ENCODE data around the gene SPDEF. TPM values are rescaled to one million over a fixed set of nuclear protein-coding genes. Genes with fewer than 3 reads are reported as not detected.

SPDEF gene
- total RNA-seq: not detected

DNA sequence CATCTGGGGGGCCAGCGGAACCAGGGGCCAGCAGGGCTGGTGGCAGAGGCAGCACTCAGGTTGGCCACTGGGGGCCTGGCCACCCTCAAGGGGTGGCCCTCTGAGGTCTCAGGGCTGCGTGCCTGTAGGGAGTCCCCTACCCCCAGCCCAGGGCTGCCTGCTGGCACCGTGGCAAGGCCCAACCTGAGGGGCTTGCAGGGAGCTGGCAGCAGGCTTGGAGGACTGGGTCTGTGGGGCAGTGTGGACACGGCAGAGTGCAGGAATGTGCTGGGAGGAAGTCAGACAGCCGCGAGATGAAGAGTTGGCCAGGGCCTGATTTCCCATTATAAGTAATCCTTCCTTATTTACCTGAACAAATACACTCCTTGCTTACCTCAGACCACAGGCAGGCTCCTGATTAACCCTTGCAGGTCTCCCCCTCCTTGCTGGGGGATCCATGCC is at the start of gene SPDEF:
Gene SPDEF, minus strand, starts transcription at position 299 of the 441 bp plus-strand sequence. CDS start 11,874 bp downstream, outside the sequence.
- Histone ChIP-seq H3K27ac (no peak within 1 kb of the TSS), H3K27me3 (no peaks in the 10 kb centered on the region), H3K9me3 (peaks cover 0 to 11% (median 0%) of the 10 kb centered on the region in 4 donors), H3K36me3 (no peaks in the 10 kb centered on the region), H3K4me1 (no peaks in the 10 kb centered on the region), H3K4me3 (no peak within 1 kb of the TSS)
- WGBS, 2 donors: 43 to 65% methylated on average over 3 to 6 of the region's 6 CpGs
- no peak for DNase-seq (ENCODE audit: low spot score in 2 of 2)
- TF ChIP-seq EP300 (IDR thresholded peaks at IDR 0.05) (no peak), POLR2A (IDR thresholded peaks at IDR 0.05) (no peak), CTCF (IDR thresholded peaks at IDR 0.05) (no peak)

GRCh38 chr6:34603707-34604106 is 47.6 kb upstream of the SPDEF start:
- DNase-seq (ENCODE audit: low spot score in 2 of 2): no peak
- H3K4me1 ChIP-seq: peaks cover 0 to 19% (median 0%) of the 10 kb centered on the region in 4 donors
- H3K27me3 ChIP-seq: no peaks in the 10 kb centered on the region
- no peak overlapping the region for H3K4me3 ChIP-seq
- H3K9me3 ChIP-seq: no peaks in the 10 kb centered on the region
- 87 to 92% methylated on average over 4 of the region's 4 CpGs for WGBS, 2 donors
- no peak for TF ChIP-seq EP300 (IDR thresholded peaks at IDR 0.05)
- TF ChIP-seq CTCF (IDR thresholded peaks at IDR 0.05): no peak
- TF ChIP-seq POLR2A (IDR thresholded peaks at IDR 0.05): no peak
- H3K36me3 ChIP-seq: peaks cover 0 to 41% (median 0%) of the 10 kb centered on the region in 3 donors
- no peak overlapping the region for H3K27ac ChIP-seq

GRCh38 chr6:34602318-34603111 is 46.4 kb upstream of the SPDEF start:
- 77 to 81% methylated on average over 10 of the region's 10 CpGs for WGBS, 2 donors
- no peak overlapping the region for H3K27ac ChIP-seq
- peaks cover 0 to 31% (median 5%) of the 10 kb centered on the region in 4 donors for H3K4me1 ChIP-seq
- H3K9me3 ChIP-seq: no peaks in the 10 kb centered on the region
- no peaks in the 10 kb centered on the region for H3K27me3 ChIP-seq
- no peak for DNase-seq (ENCODE audit: low spot score in 2 of 2)
- no peak overlapping the region for H3K4me3 ChIP-seq
- TF ChIP-seq CTCF (IDR thresholded peaks at IDR 0.05) (no peak), EP300 (IDR thresholded peaks at IDR 0.05) (no peak), POLR2A (IDR thresholded peaks at IDR 0.05) (no peak)
- H3K36me3 ChIP-seq: peaks cover 0 to 41% (median 0%) of the 10 kb centered on the region in 3 donors

DNA sequence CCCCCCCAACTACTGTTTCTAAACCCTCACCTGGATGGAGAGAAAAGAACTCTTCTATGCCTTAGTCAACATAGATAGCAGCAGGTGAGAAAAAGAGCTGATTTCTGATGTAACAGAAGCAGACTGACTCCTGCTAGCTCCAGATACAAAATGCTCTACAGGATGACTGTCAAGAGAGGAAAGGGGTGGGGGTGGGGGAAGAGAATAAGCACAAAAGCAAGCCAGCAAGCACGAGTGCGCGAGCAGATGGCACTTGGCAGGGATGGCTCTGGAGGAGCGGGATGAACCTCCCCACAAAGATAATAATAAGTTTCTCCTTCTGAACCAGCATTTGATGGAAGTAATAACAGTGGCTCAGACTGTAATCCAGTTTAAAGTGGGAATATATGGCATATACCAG is 45.6 kb upstream of the SPDEF start:
- no peak overlapping the region for H3K4me3 ChIP-seq
- H3K4me1 ChIP-seq: peaks cover 0 to 39% (median 5%) of the 10 kb centered on the region in 4 donors
- H3K9me3 ChIP-seq: no peaks in the 10 kb centered on the region
- H3K27me3 ChIP-seq: no peaks in the 10 kb centered on the region
- no peak overlapping the region for H3K27ac ChIP-seq
- TF ChIP-seq CTCF (IDR thresholded peaks at IDR 0.05): no peak
- no peak for TF ChIP-seq EP300 (IDR thresholded peaks at IDR 0.05)
- no peak for TF ChIP-seq POLR2A (IDR thresholded peaks at IDR 0.05)
- WGBS, 2 donors: 56 to 67% methylated on average over 4 of the region's 4 CpGs
- peaks cover 0 to 40% (median 0%) of the 10 kb centered on the region in 3 donors for H3K36me3 ChIP-seq
- no peak for DNase-seq (ENCODE audit: low spot score in 2 of 2)

DNA sequence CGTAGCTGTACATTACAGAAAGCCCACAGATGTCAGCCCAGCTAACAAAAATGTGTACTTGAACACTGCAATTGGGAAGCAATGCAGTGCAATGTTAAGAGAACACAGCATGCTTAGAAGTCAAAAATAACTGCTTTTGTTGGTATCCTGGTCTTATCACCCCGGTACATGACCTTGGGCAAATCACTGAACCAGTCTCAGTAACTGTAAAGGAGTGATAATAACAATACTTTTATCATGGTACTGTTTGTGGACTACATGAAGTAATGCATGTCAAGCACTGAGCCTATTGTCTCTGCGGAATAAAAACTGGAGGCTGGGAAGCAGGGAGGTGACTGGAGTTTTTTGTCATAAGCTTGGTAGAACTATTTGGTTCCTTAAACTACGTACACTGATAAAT is 44.7 kb upstream of the SPDEF start:
- TF ChIP-seq POLR2A (IDR thresholded peaks at IDR 0.05): no peak
- TF ChIP-seq CTCF (IDR thresholded peaks at IDR 0.05): no peak
- TF ChIP-seq EP300 (IDR thresholded peaks at IDR 0.05): no peak
- no peak overlapping the region for H3K27ac ChIP-seq
- WGBS, 2 donors: 64% methylated on average over 4 of the region's 4 CpGs
- no peak for DNase-seq (ENCODE audit: low spot score in 2 of 2)
- H3K4me1 ChIP-seq: peaks cover 0 to 42% (median 5%) of the 10 kb centered on the region in 4 donors
- no peak overlapping the region for H3K4me3 ChIP-seq
- no peaks in the 10 kb centered on the region for H3K9me3 ChIP-seq
- H3K27me3 ChIP-seq: no peaks in the 10 kb centered on the region
- peaks cover 0 to 30% (median 0%) of the 10 kb centered on the region in 3 donors for H3K36me3 ChIP-seq
